DMS153 (cell line): Measurements from ENCODE around the gene SLX4IP.
"Not testable (repeated sequence)": the region's sequence is repeated elsewhere in the genome, so short reads cannot be mapped to it uniquely, and the experiment has no call there.

Source experiments
- DNase-seq: peaks from one replicate; lab custom pipeline; 2025; lab: John Stamatoyannopoulos, UW

SLX4IP gene

DNA sequence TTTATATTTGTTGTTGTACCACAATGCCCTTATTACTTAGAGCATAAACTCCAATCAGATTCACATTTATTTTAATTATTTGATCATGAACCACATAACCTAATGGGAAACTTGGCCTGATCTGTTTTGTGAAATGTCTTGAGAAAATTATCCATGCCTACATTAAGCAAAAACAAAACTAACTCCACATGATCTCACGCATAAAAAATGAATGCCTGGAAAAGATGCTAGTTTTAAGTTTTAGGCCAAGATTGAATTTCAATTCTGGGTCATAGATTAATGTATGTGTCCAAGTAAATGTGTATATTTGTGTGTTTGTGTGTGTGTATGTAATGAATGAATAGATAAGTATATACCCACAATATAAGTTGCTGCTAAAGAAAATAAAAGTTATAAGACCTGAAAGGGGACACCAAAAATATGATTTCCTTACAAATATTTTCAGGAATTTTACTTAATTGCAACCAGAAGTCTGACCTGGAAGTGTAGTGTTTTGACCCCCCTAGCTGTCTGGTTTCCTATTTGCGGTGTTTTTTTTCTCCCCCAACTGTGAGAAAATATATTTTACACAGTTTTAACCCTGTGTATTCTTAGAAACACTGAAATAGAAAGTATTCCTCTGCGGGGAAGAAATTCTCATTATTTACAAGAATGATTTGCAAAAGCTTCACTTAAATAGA, 141.4 kb downstream of the SLX4IP start:
- no peak for DNase-seq

DNA sequence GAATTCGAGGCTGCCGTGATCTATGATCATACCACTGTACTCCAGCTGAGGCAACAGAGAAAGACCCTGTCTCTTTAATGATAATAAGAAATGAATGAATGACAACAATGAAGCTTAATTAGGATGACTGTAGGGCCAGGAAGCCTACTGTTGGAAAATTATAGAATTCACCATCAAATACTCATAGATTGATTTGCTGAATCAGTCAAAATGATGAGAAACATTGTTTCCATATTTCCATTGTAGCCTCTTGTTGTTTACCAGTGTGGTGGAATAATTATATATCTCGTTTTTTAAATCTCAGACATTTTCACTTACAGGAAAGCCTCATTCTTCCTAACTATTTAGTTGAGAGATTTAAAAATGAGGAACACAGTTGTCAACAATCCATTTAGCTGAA, 142.5 kb downstream of the SLX4IP start:
- no peak for DNase-seq

DNA sequence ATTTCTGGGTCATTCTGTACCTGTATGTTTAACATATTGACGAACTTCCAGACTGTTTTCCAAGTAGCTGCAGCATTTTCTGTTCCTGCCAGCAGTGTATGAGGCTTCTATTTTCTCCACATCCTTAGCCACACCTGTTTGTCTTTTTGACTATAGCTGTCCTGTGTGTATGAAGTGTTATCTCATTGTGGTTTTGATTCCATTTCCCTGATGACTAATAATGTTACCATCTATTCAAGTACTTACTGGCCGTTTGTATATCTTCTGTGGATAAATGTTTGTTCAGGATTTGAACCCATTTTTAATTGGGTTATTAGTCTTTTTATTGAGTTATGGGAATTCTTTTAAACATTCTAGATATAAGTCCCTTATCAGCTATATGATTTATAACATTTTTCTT, 143.5 kb downstream of the SLX4IP start:
- DNase-seq, result peak; percentile 72

DNA sequence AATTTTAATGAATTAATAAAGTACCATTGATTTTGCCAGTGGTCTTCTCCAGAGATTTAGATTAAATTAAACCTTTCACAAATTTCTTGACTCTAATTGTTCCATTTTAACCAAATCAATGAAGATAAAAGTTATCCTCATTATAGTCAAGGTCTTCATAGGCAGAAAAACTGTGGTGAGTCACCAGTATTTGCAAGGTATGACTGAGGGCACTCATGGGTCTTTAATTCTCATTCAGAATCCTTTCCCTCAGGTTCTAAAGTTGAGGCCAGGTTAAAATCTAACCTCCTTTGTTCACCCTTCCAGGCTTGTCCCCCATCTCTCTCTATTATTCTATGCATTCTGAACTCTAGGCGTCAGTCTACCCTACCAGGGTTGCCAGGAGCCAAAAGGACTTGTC, 144.8 kb downstream of the SLX4IP start:
- no peak for DNase-seq

DNA sequence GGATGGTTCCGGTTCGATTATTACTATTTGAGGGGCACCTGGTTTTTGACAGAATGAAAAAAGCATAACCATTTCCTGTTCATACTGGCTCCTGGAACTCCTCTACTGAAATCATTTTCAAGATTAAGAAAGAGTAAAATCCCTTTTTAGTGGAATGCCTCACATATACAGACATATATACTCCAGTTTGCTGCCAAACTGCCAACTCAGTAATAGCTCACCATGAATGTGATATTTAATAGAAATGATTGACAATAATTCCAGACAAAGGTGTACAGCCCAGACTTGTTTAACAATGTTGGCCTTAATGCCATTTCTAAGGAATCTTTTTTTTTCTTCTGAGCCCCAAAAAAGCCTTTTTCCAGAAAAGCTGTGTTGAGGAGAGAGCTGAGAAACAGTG, 145.6 kb downstream of the SLX4IP start:
- DNase-seq, result no peak

DNA sequence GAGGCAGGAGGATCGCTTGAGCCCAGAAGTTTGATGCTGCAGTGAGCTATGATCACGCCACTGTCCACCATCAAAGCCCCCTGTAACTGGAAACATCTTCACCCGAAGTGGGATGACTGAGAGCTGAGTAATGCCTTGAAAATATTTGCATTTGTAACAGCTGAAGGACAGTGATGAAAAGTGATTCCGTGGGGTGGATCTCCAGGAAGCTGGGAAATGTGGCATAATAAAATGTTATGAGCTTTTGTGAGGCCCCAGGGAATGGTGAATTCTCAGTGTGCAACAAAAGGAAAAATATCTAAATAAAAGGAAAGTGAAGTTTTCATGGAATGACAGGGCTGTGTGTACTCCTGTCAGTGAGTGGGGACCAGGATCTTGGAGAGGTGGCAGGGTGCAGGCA, 146.7 kb downstream of the SLX4IP start:
- DNase-seq, result peak; percentile 13

DNA sequence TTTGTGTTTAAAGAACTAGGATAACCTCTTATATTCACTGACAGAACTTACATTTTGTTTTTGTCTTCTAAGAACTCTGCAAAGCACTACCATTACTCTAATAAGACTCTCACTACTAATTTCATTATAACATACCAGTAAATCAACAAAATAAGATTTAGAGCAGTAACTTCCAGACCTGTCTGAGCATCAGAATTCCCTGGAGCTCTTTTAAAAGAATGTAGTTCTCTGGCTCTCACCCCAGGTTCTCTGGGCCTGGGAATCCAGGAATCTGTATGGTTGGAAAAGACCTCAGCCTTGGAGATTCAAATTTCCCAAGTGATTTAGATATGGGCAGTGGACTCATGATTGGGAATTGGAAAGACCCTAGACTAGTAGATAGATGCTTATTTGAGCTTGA, 149.3 kb downstream of the SLX4IP start:
- DNase-seq, result no peak

DNA sequence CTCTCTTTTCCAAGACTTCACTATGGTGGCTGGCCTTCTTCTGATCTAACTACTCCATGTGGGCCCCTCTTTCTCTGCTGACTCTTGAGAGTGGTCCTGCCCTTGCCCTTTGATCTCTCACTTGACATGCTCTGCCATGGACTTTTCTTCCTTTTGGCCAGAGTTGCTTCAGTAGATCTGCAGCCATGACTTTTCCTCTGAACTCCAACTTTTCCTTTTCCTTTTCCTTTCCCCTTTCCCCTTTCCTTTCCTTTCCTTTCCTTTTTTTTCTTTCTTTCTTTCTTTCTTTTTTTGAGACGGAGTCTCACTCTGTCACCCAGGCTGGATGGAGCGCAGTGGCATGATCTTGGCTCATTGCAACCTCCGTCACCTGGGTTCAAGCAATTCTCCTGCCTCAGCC, 150.2 kb downstream of the SLX4IP start:
- DNase-seq, result no peak

DNA sequence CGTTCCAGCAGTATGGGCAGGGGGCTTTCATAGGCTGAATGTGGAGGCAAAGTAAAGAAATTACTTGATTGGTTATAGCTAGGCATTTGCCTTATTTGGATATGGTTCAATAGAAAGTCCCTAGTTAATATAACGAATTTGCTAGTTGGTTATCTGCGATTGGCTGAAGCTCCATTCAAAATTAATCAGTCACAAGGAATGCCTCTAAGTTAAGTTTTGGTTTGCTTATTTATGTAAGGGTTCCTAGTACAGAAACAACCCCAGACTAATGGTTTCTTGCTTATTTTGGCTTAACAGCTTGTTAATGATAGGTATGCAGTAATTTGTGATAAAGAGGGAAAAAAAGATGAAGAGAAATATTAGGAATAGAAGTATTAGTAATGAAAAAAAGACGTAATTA, 151.2 kb downstream of the SLX4IP start:
- DNase-seq, result no peak

DNA sequence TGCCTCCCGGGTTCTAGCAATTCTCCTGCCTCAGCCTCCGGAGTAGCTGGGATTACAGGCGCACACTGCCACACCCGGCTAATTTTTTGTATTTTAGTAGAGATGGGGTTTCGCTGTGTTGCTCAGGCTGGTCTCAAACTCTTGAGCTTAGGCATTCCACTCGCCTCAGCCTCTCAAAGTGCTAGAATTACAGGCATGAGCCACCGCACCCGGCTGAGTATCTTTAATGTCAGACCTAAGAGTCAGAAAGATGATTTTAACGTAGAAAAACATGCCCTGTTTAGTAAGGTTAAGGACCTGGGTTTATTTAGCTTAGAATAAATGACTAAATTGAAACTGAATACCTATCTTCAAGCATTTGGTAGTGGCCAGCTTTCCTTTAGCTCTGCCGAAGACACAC, 155.3 kb downstream of the SLX4IP start:
- not testable (repeated sequence) for DNase-seq

DNA sequence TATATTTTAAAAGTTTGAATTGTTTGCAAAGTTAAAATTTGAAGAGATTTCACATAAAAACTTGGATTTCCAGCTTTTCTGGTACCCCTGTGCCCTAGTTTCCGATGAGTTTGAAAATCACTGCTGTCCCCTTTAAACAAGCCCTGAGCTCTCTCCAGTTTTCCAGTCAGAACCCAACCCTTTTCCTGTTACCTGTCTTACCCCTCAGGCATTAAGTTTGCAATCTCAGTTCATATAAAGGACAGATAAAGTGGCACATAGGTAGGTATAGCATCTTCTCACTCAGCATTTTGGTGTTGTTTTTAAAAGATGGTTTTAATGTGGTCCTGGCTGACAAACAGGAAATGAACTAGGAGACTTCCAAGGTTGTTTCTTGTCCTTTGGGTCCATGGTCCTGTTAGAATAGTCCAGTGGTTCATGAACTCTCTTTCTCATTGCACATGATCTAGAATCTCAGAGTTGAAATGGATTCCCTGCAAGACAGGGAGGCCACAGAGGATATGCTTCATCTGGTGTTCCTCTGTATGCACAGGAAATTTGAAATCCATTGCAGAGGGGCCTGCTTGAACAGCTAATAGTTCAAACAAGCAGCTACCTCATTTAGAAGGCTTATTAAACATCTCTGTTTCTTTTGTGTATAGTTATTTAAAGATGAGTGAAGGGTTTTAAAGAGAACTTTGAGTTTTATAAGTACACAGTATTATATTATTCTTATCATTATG, 156.0 kb downstream of the SLX4IP start:
- DNase-seq, result no peak

DNA sequence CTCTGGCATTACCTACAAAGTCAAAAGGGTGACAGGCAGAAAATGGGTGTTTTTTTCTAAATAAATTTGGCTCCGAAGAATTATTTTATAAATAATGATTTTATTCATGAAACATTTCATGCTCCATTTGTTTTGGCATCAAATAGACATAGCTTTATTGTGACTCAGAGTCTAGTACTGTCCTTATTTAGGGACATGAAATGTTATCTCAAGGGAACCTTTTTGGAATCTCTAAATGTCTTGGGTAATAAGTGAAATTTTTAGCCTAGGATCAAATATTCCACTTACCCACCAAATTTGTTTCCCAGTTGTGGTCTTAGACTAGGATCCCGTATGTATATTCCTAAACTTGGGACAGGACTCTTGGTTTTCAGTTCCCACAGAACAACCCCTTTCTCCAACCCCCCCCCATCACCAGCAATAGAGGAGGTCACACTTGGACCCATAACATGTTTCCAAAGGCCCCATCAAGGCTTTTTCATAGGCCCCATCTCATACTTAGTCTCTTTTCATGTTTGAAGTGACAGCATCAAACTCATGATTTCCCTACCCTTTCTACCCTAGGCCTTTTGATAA, 156.9 kb downstream of the SLX4IP start:
- no peak for DNase-seq

DNA sequence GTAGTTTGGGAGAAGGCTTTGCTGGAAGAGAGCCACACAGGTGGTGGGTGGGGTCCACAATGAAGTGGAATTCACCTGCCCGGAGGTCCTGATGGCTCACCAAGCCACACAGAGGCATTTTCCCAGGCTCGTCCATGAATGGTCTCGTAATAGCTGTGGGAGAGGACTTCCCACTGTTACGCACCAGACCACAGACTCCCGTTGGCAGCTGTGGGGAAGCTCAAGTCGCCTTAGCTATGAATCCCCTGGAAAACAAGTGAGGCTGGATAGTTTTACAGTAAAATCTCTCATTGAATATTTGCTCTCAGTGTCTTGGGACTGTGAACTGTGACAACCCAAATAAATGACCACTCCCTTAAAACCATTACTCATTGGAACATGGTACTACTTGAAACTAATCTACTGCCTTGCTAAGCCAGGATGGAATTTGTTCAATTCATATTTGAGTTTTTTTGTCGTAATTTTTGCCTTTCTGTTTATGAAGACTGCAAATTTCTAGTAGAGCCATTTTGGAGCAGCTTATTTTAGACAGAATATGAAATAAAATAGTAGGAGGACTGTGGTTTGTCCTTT, 159.3 kb downstream of the SLX4IP start:
- DNase-seq, result no peak

DNA sequence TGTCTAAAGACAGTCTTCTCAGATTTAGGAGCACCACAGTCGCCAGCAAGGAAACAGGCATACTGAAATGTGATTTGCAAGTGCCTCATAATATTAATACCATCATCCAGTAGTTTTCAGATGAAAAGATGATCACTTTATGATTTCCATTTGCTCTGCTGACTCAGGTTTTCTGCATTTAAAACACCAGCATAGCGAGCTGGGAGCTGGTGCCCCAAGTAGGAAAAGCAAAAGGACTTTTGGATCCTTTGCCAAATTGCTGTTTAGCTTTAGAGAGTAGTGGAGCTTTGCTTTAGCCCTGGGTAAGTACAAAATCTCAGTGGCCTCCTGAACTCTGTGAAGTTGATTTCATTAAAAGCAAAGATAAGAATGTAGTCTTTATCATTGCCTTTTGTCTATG, 160.2 kb downstream of the SLX4IP start:
- DNase-seq, result no peak

DNA sequence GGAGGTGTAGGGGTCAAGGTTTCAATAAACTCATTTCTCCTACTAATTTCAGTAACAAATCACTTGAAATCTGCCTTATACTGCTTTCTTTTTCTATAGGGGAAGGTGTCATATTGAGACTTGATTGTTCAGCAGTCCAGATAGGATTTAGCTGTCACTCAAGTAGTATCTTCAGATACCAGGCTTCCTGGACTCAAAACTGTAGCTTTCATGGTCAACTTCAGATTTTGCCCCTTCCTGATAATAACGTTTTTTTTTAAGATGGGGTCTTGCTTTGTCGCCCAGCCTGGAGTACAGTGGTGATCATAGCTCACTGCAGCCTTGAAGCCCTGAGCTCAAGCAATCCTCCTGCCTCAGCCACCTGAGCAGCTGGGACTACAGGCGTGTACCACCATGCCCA, 160.9 kb downstream of the SLX4IP start:
- no peak for DNase-seq

DNA sequence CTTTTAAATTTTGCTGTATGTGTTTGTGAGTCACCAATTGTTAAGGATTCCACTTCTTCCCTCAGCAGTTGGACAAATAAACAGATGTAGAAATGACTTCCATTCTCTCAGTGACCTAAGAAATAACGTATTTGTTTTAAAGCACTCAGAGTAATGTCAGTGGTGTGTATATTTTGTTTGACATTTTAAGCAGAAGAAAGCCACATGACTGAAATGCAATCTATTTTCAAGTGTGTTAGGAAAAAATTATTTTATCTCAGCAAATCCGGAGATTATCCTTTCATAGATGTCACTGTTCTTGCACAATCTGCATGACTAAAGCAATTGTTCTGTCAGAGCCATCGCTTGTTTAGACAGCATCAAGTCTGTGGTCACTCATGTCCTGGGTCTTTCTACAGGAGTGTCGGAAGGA, 161.6 kb downstream of the SLX4IP start:
- no peak for DNase-seq

DNA sequence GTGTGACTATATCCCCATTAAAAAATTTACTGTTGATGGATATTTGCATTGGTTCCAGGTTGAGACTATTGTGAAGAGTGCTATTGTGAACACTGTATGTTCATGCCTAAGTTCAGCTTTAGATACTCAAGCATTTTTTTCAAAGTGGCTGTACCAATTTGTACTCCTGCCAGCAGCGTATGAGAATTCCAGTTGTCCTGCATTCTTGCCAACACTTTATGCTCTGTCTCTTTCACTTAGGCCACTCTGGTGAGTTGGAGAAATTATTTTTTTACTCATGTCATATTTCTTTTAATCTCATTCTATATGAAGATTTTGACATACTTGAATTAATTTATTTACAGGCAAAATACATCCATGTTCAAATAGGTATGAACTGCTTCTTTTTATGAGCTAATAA, 162.5 kb downstream of the SLX4IP start:
- no peak for DNase-seq

DNA sequence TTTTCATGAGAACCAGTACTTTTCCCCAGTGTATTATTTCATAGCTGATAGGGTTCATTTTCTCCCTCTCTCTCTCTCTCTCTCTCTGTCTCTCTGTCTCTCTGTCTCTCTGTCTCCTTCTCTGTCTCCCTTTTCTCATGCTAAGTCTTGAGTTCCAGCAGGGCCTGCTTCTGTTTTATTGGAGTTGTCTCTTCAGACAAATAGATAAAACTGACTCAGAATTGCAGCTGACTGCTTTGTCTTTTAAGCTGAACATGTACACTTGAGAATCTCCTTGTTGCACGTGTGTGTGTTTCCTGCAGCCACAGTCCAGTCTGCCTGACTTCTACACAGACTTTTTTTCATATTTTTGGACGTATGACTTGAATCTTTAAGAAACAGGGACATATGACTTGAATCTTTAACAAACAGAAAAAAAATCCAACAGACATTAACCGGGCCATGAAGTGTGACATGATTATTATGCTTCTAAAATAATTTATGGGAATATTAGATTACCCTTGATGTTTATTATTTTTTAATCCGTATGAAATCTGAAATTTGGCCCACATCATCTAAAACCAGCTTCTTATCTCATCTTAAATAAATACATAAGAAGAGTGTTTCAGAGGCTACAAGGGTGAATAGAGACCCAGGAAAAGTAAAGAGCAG, 167.2 kb downstream of the SLX4IP start:
- DNase-seq, result no peak

DNA sequence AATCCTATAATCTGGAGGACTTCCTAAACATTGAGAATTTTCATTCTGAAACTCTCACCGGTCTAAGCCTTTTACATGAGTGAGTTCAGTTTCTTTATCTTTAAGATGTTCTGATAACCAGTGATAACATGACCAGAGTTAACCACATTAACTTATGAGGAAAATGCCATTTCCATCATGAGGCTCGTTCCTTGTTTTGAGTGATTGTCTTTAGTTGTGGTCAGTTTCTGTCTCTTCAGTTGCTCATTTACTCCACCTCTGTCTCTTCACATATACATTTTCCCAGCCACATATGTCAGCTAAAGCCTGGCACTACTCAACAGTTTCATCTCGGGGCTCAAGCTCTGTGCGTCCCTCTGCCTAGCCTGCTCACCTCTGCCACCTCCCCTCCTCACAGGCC, 168.3 kb downstream of the SLX4IP start:
- no peak for DNase-seq

DNA sequence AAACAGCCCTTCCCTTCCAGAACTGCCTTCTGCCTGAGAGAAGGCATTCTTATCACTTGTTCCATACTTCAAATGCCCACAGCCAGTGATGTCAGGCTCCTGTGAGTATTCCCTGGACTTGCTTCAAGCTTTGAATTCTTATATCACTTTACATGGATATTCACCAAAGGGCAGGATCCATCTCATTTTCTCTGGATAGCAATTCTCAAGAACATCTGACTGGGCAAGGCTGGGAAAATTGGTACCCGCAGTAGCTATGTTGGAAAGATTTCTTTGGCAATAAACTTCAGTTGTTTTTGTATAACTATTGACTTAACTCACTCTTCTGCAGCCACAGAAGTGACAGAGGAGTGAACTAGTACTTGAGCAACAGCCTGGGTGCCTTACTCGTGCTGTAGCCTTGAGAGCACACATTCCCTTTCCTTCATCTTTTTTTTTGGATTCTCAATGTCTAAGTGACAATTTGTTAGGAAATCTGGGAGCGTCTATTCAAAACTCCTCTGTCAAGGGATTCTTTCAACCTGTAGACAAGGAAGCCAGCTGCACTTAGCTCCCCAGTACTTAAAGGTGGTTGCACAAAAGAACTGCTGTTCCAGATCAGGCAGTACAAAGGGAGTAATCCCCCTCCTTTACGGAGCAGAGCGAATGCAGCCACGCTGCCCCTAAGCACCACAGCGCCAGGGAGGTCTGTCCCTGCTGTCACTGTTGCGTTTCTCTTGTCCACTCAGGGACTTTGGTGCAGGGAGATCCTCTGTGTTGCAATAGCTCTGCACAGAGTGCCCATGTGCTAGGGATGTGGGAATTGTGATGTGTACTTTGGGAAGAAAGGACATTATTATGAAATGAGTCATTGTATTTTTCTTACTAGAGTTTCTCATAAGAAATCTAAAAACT, 169.1 kb downstream of the SLX4IP start:
- no peak for DNase-seq

DNA sequence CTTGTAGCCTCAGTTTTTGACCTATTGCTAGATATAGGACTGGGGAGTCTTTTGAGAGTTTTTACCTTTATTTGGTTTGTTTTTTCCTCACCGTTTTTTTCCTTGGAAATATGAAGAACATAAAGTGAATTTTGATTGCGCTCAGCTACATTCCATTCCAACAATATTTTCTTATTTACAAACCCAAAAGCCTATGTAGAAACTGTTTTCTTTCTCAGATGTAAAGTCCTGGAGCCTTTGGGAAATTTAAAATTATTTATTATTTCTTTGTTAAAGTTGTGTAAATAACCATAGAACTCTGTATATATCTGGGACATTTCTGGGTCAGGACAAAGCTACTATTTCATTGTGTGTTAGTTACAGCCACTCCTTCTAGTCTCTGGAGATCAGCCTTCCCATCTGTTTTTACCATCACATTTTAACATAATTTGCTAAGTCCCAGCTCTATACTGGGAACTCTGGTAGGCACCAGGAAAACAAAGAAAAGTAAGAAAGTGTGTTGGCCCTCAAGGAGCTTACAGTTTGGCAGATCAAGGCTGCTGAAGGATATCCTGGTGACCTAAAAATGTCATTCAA, 169.8 kb downstream of the SLX4IP start:
- no peak for DNase-seq
